Measurements from ENCODE around the gene PRICKLE3.
"Not testable (repeated sequence)": the region's sequence is repeated elsewhere in the genome, so short reads cannot be mapped to it uniquely, and the experiment has no call there.

Gene PRICKLE3

GRCh38 chrX:49179358-49179757 is 6.8 kb downstream of the PRICKLE3 start:
- no peak for DNase-seq

- no peak for DNase-seq
These were observed 7.6 kb downstream of the PRICKLE3 start for GRCh38 chrX:49178537-49178936.

GRCh38 chrX:49177873-49178480 is 8.2 kb downstream of the PRICKLE3 start:
- DNase-seq: no peak

GRCh38 chrX:49177338-49177833 is 8.8 kb downstream of the PRICKLE3 start:
- no peak for DNase-seq

- no peak for DNase-seq
These were observed 9.5 kb downstream of the PRICKLE3 start for GRCh38 chrX:49176421-49177326.

- DNase-seq: no peak
These were observed 10.5 kb downstream of the PRICKLE3 start for GRCh38 chrX:49175435-49176274.

GRCh38 chrX:49174723-49175122 is 11.4 kb downstream of the PRICKLE3 start:
- DNase-seq: no peak

- not testable (repeated sequence) for DNase-seq
These were observed 12.6 kb downstream of the PRICKLE3 start for GRCh38 chrX:49173544-49173943.

- peak; percentile 74 to 78 for DNase-seq
These were observed 13.8 kb downstream of the PRICKLE3 start for GRCh38 chrX:49172280-49172780.

- DNase-seq: peak; percentile 74 to 80
These were observed 14.4 kb downstream of the PRICKLE3 start, which contains the start of gene PLP2 for GRCh38 chrX:49171752-49172279. PLP2 (plus strand) TSS chrX:49171898; CDS start chrX:49172001, 103 bp downstream.

- DNase-seq: no peak
These were observed 18.4 kb downstream of the PRICKLE3 start for GRCh38 chrX:49167740-49168108.

GRCh38 chrX:49166914-49167739 is 19.0 kb downstream of the PRICKLE3 start:
- peak; percentile 60 to 71 for DNase-seq

- peak; percentile 70 for DNase-seq
These were observed 20.0 kb downstream of the PRICKLE3 start for GRCh38 chrX:49165901-49166881.

GRCh38 chrX:49164589-49165360 is 21.4 kb downstream of the PRICKLE3 start:
- DNase-seq: no peak

GRCh38 chrX:49163555-49164419 is 22.4 kb downstream of the PRICKLE3 start:
- peak; percentile 79 to 80 for DNase-seq

GRCh38 chrX:49162620-49163019 is 23.6 kb downstream of the PRICKLE3 start, which contains the start of gene MAGIX:
MAGIX (plus strand) TSS chrX:49162758; CDS start chrX:49162890, 132 bp downstream.
- DNase-seq: no peak

- DNase-seq: no peak
These were observed 24.5 kb downstream of the PRICKLE3 start for GRCh38 chrX:49161632-49162031.

GRCh38 chrX:49160908-49161307 is 25.3 kb downstream of the PRICKLE3 start:
- no peak for DNase-seq

Measured in stimulated activated CD4-positive, alpha-beta T cell treated with anti-CD3 and anti-CD28 coated beads, Interleukin-2, amount 100 ng/mL, for 24 hours (primary cell).